ENCODE data around the gene TMEM269.
"Not testable (repeated sequence)": the region's sequence is repeated elsewhere in the genome, so short reads cannot be mapped to it uniquely, and the experiment has no call there.

The TMEM269 gene

GRCh38 chr1:42779725-42780124 lies 5.1 kb upstream of the TMEM269 start:
- no peak for DNase-seq

DNA sequence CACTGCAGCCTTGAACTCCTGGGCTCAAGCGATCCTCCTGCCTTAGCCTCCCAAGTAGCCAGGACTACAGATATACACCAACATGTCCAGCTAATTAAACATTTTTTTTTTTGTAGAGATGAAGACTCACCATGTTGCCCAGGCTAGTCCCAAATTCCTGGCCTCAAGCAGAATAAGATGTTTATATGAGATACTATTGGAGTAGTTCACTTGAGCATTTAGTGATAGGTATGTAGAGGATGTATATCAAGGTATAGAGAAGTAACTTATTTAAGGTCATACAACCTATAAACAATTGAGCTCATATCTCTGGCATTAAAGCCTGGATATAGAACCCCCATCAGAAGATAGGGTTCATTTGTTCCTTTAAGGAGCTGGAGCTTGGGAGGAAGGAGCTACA lies 4.6 kb upstream of the TMEM269 start:
- DNase-seq: no peak

DNA sequence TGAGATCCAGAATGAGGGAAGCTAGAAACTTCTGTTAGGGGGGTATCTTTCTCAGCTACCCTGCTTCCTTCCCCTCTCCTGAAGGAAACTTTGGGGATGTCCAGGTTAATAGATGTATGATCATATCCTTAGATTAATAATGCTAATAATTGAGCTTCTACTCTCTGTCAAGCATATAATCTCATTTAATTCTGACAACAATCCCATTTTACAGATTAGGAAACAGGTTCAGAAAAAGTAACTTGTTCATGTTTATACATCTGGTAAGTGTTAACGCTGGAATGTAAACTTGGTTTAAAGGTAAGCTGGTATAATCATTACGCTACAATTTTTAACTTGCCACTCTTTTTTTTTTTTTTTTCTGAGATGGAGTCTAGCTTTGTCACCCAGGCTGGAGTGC lies 1.7 kb upstream of the TMEM269 start:
- no peak for DNase-seq

GRCh38 chr1:42784547-42784945 lies 245 bp upstream of the TMEM269 start:
- DNase-seq: no peak

DNA sequence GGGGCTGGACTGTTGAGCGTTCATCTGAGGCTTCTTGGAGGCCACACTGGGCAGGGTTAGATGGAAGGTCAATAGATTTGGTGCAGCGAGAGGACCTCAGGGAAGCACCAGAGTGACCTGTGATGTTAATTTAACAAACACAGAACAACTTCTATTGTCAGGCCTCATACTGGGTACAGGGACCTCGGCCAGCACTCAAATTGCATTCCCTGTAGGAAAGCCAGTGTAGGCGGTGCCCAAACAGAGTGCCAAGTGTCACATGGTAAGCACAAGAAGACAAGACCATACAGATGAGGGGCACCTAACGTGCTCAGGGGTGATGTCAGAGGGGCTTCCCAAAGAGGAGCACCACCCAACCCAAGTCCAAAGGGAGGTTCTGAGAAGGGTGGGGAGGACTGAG lies 1.3 kb downstream of the TMEM269 start:
- DNase-seq: no peak

- no peak for DNase-seq
These were observed 3.2 kb downstream of the TMEM269 start for GRCh38 chr1:42788021-42788420.

GRCh38 chr1:42793824-42794223 lies 9.0 kb downstream of the TMEM269 start:
- DNase-seq: no peak

- DNase-seq: no peak
These were observed 12.6 kb downstream of the TMEM269 start for GRCh38 chr1:42797414-42797813.

GRCh38 chr1:42797979-42798378 lies 13.2 kb downstream of the TMEM269 start:
- DNase-seq: no peak

DNA sequence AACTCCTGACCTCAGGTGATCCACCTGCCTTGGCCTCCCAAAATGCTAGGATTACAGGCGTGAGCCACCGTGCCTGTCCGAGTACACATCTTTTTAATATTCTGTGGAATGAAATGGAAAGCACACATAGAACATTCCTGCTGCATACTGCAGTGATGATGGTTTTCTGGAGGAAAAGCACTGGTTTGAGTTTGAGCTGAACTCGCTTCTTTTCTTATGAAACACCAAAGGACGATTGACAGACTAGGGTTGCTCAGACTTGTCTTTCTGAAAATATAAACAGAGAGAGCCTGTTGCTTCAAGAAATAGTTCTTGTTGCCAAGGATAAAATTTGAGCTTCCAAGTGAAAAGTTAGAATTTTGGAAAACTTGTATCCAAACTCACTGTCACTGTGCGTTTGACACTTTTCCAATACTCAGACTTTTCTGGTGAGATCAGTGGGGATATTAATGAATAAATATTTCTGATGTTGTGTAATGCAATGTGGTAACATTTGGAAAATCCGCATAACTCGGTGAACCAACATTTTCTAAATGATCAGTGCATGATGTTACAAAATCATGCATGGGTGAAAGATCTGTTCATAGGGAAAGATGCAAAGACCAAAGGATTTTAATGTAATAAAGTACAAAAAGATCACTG lies 17.2 kb downstream of the TMEM269 start:
- DNase-seq: peak; percentile 61

DNA sequence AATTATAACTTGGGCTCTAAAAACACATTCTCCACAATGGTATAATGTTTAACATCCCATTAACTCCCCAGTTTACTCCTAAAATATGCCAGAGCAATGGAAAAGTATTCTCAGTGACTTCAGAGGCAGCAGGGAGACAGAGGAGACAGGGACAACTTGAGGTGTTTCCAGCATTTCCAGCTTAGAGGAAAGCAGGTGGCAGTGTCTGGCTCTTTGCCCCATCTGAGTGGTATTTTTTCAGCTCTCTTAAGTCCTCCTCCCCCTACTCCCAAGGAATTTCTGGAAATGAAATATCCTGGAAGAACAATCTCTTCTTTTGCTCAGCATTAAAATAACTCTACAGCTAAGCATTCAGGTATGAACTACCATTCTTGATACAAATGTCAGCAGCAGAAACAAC lies 21.4 kb downstream of the TMEM269 start:
- no peak for DNase-seq

DNA sequence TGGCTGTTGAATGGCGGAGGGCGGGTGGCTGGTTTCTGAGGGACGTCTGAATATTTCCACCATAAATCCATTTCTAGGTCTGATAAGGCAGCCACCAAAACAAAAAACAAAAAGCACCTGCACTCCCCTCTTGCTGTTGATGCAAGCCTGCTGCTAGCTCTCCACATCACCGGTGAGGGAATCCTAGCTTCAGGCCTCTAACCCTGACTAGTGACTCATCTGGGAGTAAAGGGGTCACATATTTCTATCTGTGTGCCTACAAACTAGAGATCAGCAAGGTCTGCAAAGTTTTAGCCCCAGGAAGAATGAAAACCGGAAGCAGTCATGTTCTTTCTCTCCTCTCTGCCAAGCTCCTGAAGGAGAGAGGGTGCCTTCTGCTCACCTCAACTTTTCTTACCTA lies 21.8 kb downstream of the TMEM269 start:
- DNase-seq: no peak

GRCh38 chr1:42807056-42807668 lies 22.4 kb downstream of the TMEM269 start:
- DNase-seq: no peak

DNA sequence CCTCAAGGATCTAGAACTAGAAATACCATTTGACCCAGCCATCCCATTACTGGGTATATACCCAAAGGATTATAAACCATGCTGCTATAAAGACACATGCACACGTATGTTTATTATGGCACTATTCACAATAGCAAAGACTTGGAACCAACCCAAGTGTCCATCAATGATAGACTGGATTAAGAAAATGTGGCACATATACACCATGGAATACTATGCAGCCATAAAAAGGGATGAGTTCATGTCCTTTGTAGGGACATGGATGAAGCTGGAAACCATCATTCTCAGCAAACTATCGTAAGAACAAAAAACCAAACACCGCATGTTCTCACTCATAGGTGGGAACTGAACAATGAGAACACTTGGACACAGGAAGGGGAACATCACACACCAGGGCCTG lies 30.0 kb downstream of the TMEM269 start:
- not testable (repeated sequence) for DNase-seq

- peak; percentile 2 for DNase-seq
These were observed 31.3 kb downstream of the TMEM269 start for GRCh38 chr1:42815941-42816584.

GRCh38 chr1:42816585-42817439 lies 32.0 kb downstream of the TMEM269 start, which contains the start of the genes ERMAP and SVBP:
Gene ERMAP, plus strand, starts transcription at chr1:42817122. Its CDS starts 13,327 bp downstream, at chr1:42830449.
Gene SVBP, minus strand, starts transcription at chr1:42817397. Its CDS starts 853 bp downstream, at chr1:42816544.
- DNase-seq: peak; percentile 87

DNA sequence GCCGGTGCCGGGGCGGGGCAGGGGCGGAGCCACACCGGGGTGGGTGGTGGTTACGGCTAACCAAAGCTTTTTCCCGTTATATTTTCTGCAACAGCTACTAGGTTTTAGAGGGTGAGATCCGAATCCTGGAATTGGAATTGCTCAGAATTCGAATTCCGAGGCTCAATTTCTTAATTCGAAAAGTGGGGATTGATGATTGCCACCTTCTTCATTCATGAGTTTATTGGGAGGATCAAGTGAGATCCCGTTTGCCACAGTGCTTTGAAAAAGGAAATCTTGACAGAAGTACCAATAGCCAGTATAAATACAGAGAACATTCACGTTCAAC lies 32.6 kb downstream of the TMEM269 start:
- DNase-seq: no peak

DNA sequence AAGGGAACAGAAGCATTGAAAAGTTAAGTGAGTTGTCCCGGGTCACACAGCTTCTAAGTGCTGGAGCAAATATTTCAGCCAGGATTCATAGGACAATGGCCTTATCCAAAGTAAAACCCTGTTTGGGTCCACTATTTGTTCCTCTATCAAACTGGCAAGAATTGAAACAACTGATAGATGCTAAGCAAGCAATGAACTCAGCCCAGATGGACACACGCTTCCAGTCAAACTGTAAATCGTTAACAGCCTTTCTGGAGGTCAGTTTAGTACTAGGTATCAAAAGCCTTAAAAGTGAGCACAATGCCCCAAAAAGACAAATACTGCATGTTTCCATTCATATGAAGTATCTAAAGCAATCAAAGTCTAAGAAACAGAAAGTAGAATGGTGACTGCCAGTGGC lies 33.2 kb downstream of the TMEM269 start:
- DNase-seq: no peak

- DNase-seq: no peak
These were observed 36.0 kb downstream of the TMEM269 start for GRCh38 chr1:42820813-42821212.

- no peak for DNase-seq
These were observed 36.9 kb downstream of the TMEM269 start for GRCh38 chr1:42821690-42822089.

DNA sequence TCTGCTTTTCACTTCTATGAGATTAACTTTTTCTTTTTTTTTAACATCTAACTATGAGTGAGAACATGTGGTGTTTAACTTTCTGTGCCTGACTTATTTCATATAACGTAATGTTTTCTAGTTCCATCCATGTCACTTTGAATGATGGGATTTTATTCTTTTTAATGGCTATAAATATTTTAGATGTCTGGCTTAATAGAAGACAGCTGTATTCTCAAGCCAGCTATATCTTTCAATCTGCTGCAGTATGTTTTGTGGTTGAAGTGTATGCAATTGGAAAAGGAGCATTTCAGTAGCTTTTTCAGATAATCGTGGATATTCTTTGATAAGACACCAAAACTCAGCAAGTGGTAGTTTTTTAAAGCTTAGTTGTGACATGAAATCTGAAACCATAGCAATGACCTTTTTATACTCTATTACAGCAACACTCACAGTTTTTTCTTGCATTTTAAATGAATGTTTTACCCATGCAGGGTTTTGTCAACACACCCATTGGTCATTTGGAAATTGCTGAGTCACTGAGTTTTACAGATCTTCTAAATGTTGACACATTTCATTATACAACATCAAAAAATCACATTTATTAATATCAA lies 38.1 kb downstream of the TMEM269 start:
- DNase-seq: peak; percentile 72

DNA sequence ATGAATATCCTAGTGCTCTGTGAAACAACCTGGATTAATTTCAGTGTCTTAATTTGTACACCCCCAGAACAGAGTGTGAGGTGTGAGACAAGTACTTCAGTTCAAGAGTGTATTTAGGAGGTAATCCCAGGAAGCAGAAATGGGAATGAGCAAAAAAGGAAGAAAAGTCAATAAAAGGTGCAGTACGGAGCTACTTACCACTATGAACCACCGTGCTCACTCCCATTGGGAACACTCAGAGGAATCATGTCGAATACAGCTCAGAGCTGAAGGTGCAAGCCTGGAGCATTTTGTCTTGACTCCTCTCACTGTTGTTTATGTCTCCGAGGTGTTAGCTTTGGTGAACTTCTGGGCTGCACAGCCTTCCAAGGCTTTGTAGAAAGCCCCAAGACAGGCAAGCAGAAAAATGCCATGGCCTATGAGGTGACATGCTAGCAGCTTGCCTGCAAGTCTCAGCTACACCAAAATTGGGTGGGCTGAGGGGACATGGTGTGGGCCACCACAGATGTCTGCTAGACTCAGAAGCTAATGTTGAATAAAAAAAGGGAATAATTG lies 39.8 kb downstream of the TMEM269 start:
- no peak for DNase-seq
